ENCODE data around the gene LMBR1. TPM values are rescaled to one million over a fixed set of nuclear protein-coding genes. Genes with fewer than 3 reads are reported as not detected.

Gene LMBR1
- total RNA-seq, 4 donors from 2014 or later: 39.9 to 63.0 (median 59.0) TPM

GRCh38 chr7:156735851-156736250, 157.1 kb downstream of the LMBR1 start:
- ATAC-seq: no peak
- no peak overlapping the region for H3K27ac ChIP-seq
- H3K9me3 ChIP-seq: peaks cover 0 to 30% (median 0%) of the 10 kb centered on the region in 3 donors
- no peak overlapping the region for H3K4me3 ChIP-seq
- peaks cover 0 to 66% of the 10 kb centered on the region in 2 donors for H3K36me3 ChIP-seq
- no peak for TF ChIP-seq EP300 (IDR thresholded peaks at IDR 0.05)
- no peak for TF ChIP-seq CTCF (IDR thresholded peaks at IDR 0.05)
- TF ChIP-seq POLR2AphosphoS5 (IDR thresholded peaks at IDR 0.05): no peak
- no peak for TF ChIP-seq POLR2A (IDR thresholded peaks at IDR 0.05)
- whole genome bisulfite sequencing, 2 donors (ENCODE audit: low coverage in 1 of 2): 90 to 92% methylated on average over 6 to 7 of the region's 7 CpGs
- no peaks in the 10 kb centered on the region for H3K4me1 ChIP-seq
- no peaks in the 10 kb centered on the region for H3K27me3 ChIP-seq

GRCh38 chr7:156733638-156734037, 159.3 kb downstream of the LMBR1 start:
- 57 to 91% methylated on average over 1 of the region's 1 CpG for WGBS, 2 donors (ENCODE audit: low coverage in 1 of 2)
- Histone ChIP-seq H3K27me3 (no peaks in the 10 kb centered on the region), H3K4me1 (no peaks in the 10 kb centered on the region), H3K27ac (no peak overlapping the region), H3K36me3 (peaks cover 0 to 66% of the 10 kb centered on the region in 2 donors), H3K4me3 (no peak overlapping the region), H3K9me3 (peaks cover 0 to 30% (median 0%) of the 10 kb centered on the region in 3 donors)
- TF ChIP-seq EP300 (IDR thresholded peaks at IDR 0.05) (no peak), POLR2AphosphoS5 (IDR thresholded peaks at IDR 0.05) (no peak), CTCF (IDR thresholded peaks at IDR 0.05) (no peak), POLR2A (IDR thresholded peaks at IDR 0.05) (no peak)
- ATAC-seq: no peak

GRCh38 chr7:156732091-156732625, 160.8 kb downstream of the LMBR1 start:
- peaks cover 0 to 68% of the 10 kb centered on the region in 2 donors for H3K36me3 ChIP-seq
- ATAC-seq: no peak
- 82 to 85% methylated on average over 4 of the region's 4 CpGs for WGBS, 2 donors (ENCODE audit: low coverage in 1 of 2)
- H3K4me1 ChIP-seq: no peaks in the 10 kb centered on the region
- H3K27ac ChIP-seq: no peak overlapping the region
- no peaks in the 10 kb centered on the region for H3K27me3 ChIP-seq
- no peak overlapping the region for H3K4me3 ChIP-seq
- TF ChIP-seq POLR2AphosphoS5 (IDR thresholded peaks at IDR 0.05) (no peak), POLR2A (IDR thresholded peaks at IDR 0.05) (no peak), EP300 (IDR thresholded peaks at IDR 0.05) (no peak), CTCF (IDR thresholded peaks at IDR 0.05) (no peak)
- H3K9me3 ChIP-seq: peaks cover 0 to 30% (median 0%) of the 10 kb centered on the region in 3 donors

GRCh38 chr7:156731651-156732050, 161.3 kb downstream of the LMBR1 start:
- H3K27ac ChIP-seq: no peak overlapping the region
- no peak for ATAC-seq
- TF ChIP-seq POLR2AphosphoS5 (IDR thresholded peaks at IDR 0.05): no peak
- no peak for TF ChIP-seq CTCF (IDR thresholded peaks at IDR 0.05)
- TF ChIP-seq POLR2A (IDR thresholded peaks at IDR 0.05): no peak
- no peak for TF ChIP-seq EP300 (IDR thresholded peaks at IDR 0.05)
- H3K4me1 ChIP-seq: no peaks in the 10 kb centered on the region
- H3K27me3 ChIP-seq: no peaks in the 10 kb centered on the region
- peaks cover 0 to 70% of the 10 kb centered on the region in 2 donors for H3K36me3 ChIP-seq
- no peak overlapping the region for H3K4me3 ChIP-seq
- H3K9me3 ChIP-seq: peaks cover 0 to 30% (median 0%) of the 10 kb centered on the region in 3 donors

GRCh38 chr7:156725936-156726335, 167.0 kb downstream of the LMBR1 start:
- no peak for ATAC-seq
- Histone ChIP-seq H3K27me3 (no peaks in the 10 kb centered on the region), H3K36me3 (peaks cover 0 to 31% of the 10 kb centered on the region in 2 donors), H3K4me1 (no peaks in the 10 kb centered on the region), H3K4me3 (no peak overlapping the region), H3K9me3 (no peaks in the 10 kb centered on the region), H3K27ac (no peak overlapping the region)
- TF ChIP-seq POLR2A (IDR thresholded peaks at IDR 0.05): no peak
- no peak for TF ChIP-seq CTCF (IDR thresholded peaks at IDR 0.05)
- no peak for TF ChIP-seq EP300 (IDR thresholded peaks at IDR 0.05)
- TF ChIP-seq POLR2AphosphoS5 (IDR thresholded peaks at IDR 0.05): no peak

Measured in gastroesophageal sphincter (tissue), 4 donors.